Measurements from ENCODE around the gene ZHX3. TPM values are rescaled to one million over a fixed set of nuclear protein-coding genes. Genes with fewer than 3 reads are reported as not detected.

ZHX3 gene
- total and polyA plus RNA-seq, 10 of the 15 experiments (the other 5 are each of a cell fraction or from before 2014, with no cell fraction given): 1.3 to 14.0 (median 5.0) TPM

DNA sequence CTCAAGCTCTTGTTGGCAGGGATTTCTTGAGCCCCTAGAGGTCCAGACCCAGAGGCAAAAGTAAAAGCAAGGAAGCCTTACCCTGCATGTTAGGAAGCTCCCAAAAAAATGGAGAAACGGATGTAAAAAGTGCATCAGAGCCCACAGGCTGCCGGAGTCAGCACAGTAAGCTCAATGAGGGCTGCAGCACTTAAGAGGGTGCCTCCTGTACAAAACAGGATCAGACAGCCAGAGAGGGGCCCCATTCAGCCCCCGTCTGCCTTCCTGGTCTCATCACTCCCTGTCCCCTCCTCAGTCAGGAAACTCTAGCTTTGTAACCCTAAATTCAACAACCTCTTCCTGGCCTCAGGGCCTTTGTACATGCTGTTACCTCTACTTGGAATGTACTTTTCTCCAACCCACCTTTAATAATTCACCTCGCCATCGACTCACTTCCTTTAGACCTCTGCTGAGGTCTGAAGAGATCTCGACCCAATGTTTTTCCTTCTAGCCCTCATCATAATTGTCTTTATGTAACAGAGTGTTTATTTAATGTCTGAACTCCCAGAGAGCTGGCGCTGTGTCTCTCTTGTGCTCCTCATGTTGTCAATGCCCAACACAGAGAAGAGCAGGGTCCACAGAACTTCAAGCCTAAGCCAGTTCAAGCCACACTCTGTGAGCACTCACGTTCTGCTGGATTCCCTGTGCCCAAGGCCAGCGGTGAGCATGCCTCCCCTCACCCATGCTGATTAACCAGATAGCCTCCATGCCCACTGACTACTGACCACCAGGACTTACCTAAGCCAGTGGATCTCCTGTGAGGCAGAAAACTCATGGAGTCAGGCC lies 183.0 kb downstream of the ZHX3 start:
- H3K36me3 ChIP-seq (ENCODE audit: control insufficient read depth in 2 of 2, insufficient read depth in 2 of 2, low read length in 1 of 2): no peaks in the 10 kb centered on the region
- H3K9ac ChIP-seq (ENCODE audit: control insufficient read depth, insufficient read depth, low read length): no peak overlapping the region
- in situ Hi-C loops (cut with MboI): no loop called here
- no peak overlapping the region for H3K4me3 ChIP-seq
- no peak for ATAC-seq
- H3K27me3 ChIP-seq (replicated peaks in 1 of 2; ENCODE audit: control insufficient read depth in 2 of 2, insufficient read depth in 2 of 2, low read length in 1 of 2): no peaks in the 10 kb centered on the region
- CTCF ChIA-PET: interaction anchor here (0.6 to 6.2 kb wide), 52 partner anchors 9 to 389 kb away, joined by 3 to 110 read pairs (median 5); partner anchors contain the start of gene LPIN3
- 83% methylated on average over 9 of the region's 9 CpGs for WGBS (ENCODE audit: insufficient coverage, insufficient replicate concordance, low lambda C conversion rate, missing lambda C conversion rate)
- no peak for FAIRE-seq
- peaks cover 26% of the 10 kb centered on the region for H3K79me2 ChIP-seq (ENCODE audit: control insufficient read depth, insufficient read depth, low read length)
- no TSS peak for BruUV-seq (replicated peaks)
- peak overlapping the region; percentile 41 for H2AFZ ChIP-seq (ENCODE audit: control insufficient read depth, low read depth, low read length)
- peak overlapping the region; percentile 20; the same call in 1 of the 2 replicates for H3K27ac ChIP-seq (ENCODE audit: control insufficient read depth, insufficient read depth)
- intact Hi-C loops (cut with micrococcal nuclease; ENCODE audit: unreplicated experiment): loop anchor here (1.0 to 5.0 kb wide), 3 partner anchors 98 to 206 kb away; partner anchors contain the start of genes LPIN3 and ZHX3
- H4K20me1 ChIP-seq (ENCODE audit: control insufficient read depth, insufficient read depth): no peaks in the 10 kb centered on the region
- SMC1A ChIA-PET (ENCODE audit: uncharacterized antibody, unreplicated experiment): interaction anchor here (0.8 to 4.8 kb wide), 31 partner anchors 8 to 207 kb away, joined by 3 to 70 read pairs (median 4); partner anchors contain the start of gene LPIN3
- no peaks in the 10 kb centered on the region for H3K9me3 ChIP-seq (replicated peaks; ENCODE audit: control insufficient read depth, insufficient read depth, low read length)
- RAD21 ChIA-PET (ENCODE audit: unreplicated experiment): interaction anchor here (0.7 to 7.8 kb wide), 32 partner anchors 9 to 206 kb away, joined by 3 to 72 read pairs (median 5); partner anchors contain the start of gene LPIN3
- H3K4me1 ChIP-seq (ENCODE audit: control insufficient read depth, insufficient read depth, low read length): peaks cover 40% of the 10 kb centered on the region
- POLR2A ChIA-PET: interaction anchor here (0.6 to 5.3 kb wide), 10 partner anchors 8 to 153 kb away, joined by 3 to 29 read pairs (median 8); no protein-coding TSS in a partner anchor
- peak overlapping the region; percentile 57 for H3K4me2 ChIP-seq (ENCODE audit: control insufficient read depth, insufficient read depth)
- no peak for DNase-seq (ENCODE audit: low read depth, low spot score)
- TF ChIP-seq ESRRA (IDR thresholded peaks at IDR 0.05; ENCODE audit: low read length) (no peak), ASH2L (IDR thresholded peaks at IDR 0.05; ENCODE audit: borderline replicate concordance, low read depth) (0 out of 2 replicates have a peak, but pooled peaks have one; percentile 15), CBX3 (IDR thresholded peaks at IDR 0.05; ENCODE audit: borderline replicate concordance, low read depth) (no peak), CHD2 (IDR thresholded peaks at IDR 0.05; ENCODE audit: borderline replicate concordance, low read depth, low read length) (no peak)
